LNCaP clone FGC (cell line): Measurements from ENCODE around the gene KRTAP4-3.
"Not testable (repeated sequence)": the region's sequence is repeated elsewhere in the genome, so short reads cannot be mapped to it uniquely, and the experiment has no call there.

ENCODE experiments used
- DNase-seq: peaks from one replicate; pipeline ENCODE4 v3.0.0-alpha.2; 2011; ENCODE audit warnings: low read depth
- H3K4me3 ChIP-seq: 2 replicates; pipeline ENCODE4 v1.5.1; 2011; ENCODE audit warnings: mild to moderate bottlenecking, low read depth, low read length, control low read depth
- CTCF ChIP-seq: IDR thresholded peaks from 2 replicates; pipeline ENCODE4 v1.5.1; 2012; ENCODE audit warnings: mild to moderate bottlenecking; ENCODE audit not compliant: control insufficient read depth, insufficient read depth; ENCODE audit errors: extremely low read depth

Gene KRTAP4-3

GRCh38 chr17:41126412-41126811, 41.6 kb downstream of the KRTAP4-3 start:
- TF ChIP-seq CTCF = no peak
- DNase-seq = no peak
- no peak overlapping the region for H3K4me3 ChIP-seq

GRCh38 chr17:41125064-41125463, 43.0 kb downstream of the KRTAP4-3 start:
- no peak for TF ChIP-seq CTCF

GRCh38 chr17:41123991-41124371, 44.0 kb downstream of the KRTAP4-3 start, which contains the start of gene KRTAP4-12:
TSS of gene KRTAP4-12 (minus strand) at chr17:41124182. CDS start at chr17:41124122, 60 bp downstream.
- H3K4me3 ChIP-seq, DNase-seq: not testable (repeated sequence)

More at GRCh38 chr17:41125064-41125463, 43.0 kb downstream of the KRTAP4-3 start:
- no peak overlapping the region for H3K4me3 ChIP-seq
- no peak for DNase-seq

- H3K4me3 ChIP-seq, DNase-seq: not testable (repeated sequence)
Measured at GRCh38 chr17:41123292-41123990, 44.6 kb downstream of the KRTAP4-3 start.

- no peak for DNase-seq
- H3K4me3 ChIP-seq = no peak overlapping the region
- no peak for TF ChIP-seq CTCF
Measured at GRCh38 chr17:41121742-41122141, 46.3 kb downstream of the KRTAP4-3 start.

- H3K4me3 ChIP-seq, DNase-seq: not testable (repeated sequence)
Measured at GRCh38 chr17:41119696-41120690, 48.0 kb downstream of the KRTAP4-3 start.

GRCh38 chr17:41118721-41119120, 49.3 kb downstream of the KRTAP4-3 start:
- H3K4me3 ChIP-seq = no peak overlapping the region
- no peak for DNase-seq
- no peak for TF ChIP-seq CTCF

GRCh38 chr17:41117846-41118386, 50.1 kb downstream of the KRTAP4-3 start, which contains the start of gene KRTAP4-11:
TSS of gene KRTAP4-11 (minus strand) at chr17:41118373. CDS start at chr17:41118315, 58 bp downstream.
- not testable (repeated sequence) for H3K4me3 ChIP-seq, DNase-seq
